DMS153 treated with DMSO at 0.1 percent for 48 hours (cell line): ENCODE measurements around the gene GABARAP.

Experiments
- DNase-seq: peaks from one replicate; lab custom pipeline; 2025; ENCODE audit not compliant: unreplicated experiment; lab: John Stamatoyannopoulos, UW

GABARAP gene

GRCh38 chr17:7208754-7209460 lies 33.3 kb downstream of the GABARAP start:
- DNase-seq = no peak

GRCh38 chr17:7208027-7208571 lies 34.1 kb downstream of the GABARAP start:
- DNase-seq = no peak

GRCh38 chr17:7207120-7208001 lies 34.9 kb downstream of the GABARAP start:
- DNase-seq = no peak

GRCh38 chr17:7205561-7205960 lies 36.7 kb downstream of the GABARAP start:
- DNase-seq = no peak

- peak; percentile 20 for DNase-seq
Observed at GRCh38 chr17:7204828-7205461, 37.3 kb downstream of the GABARAP start.

GRCh38 chr17:7204336-7204735 lies 37.9 kb downstream of the GABARAP start:
- no peak for DNase-seq

- DNase-seq = no peak
Observed at GRCh38 chr17:7203391-7203790, 38.9 kb downstream of the GABARAP start.

- no peak for DNase-seq
Observed at GRCh38 chr17:7196651-7197401, 45.4 kb downstream of the GABARAP start.

GRCh38 chr17:7195971-7196370 lies 46.3 kb downstream of the GABARAP start:
- DNase-seq = no peak

- no peak for DNase-seq
Observed at GRCh38 chr17:7192271-7192937, 49.8 kb downstream of the GABARAP start.

- no peak for DNase-seq
Observed at GRCh38 chr17:7191571-7192270, 50.5 kb downstream of the GABARAP start.

- no peak for DNase-seq
Observed at GRCh38 chr17:7191069-7191468, 51.2 kb downstream of the GABARAP start.

GRCh38 chr17:7190276-7190917 lies 51.9 kb downstream of the GABARAP start:
- no peak for DNase-seq
